Dendritic cell treated with granulocyte-macrophage colony-stimulating factor and Interleukin-4, amounts not matched to agents 40 ng/mL and 50 ng/mL, for 4 days (primary cell): ENCODE data around the gene C11orf71.

Experiments used
- H3K27ac Mint-ChIP-seq: one replicate; pipeline ENCODE4 v1.8.0; 2022; ENCODE audit warnings: mild to moderate bottlenecking, mixed read lengths
- H3K27me3 Mint-ChIP-seq: one replicate; pipeline ENCODE4 v1.8.0; 2022; ENCODE audit warnings: mild to moderate bottlenecking, mixed read lengths
- H3K36me3 Mint-ChIP-seq: one replicate; pipeline ENCODE4 v1.8.0; 2022; ENCODE audit warnings: low read depth, mixed read lengths
- H3K4me1 Mint-ChIP-seq: one replicate; pipeline ENCODE4 v1.8.0; 2022; ENCODE audit warnings: low read depth, mixed read lengths
- H3K4me3 Mint-ChIP-seq: one replicate; pipeline ENCODE4 v1.8.0; 2022; ENCODE audit warnings: mild to moderate bottlenecking, moderate library complexity, mixed read lengths
- H3K9me3 Mint-ChIP-seq: one replicate; pipeline ENCODE4 v1.8.0; 2022; ENCODE audit warnings: mixed read lengths
- intact Hi-C: fragments of 100-400 bp; cut with micrococcal nuclease; formaldehyde crosslinking; loops from one replicate; pipeline ENCODE4 v1.15.0; 2022

Gene C11orf71

GRCh38 chr11:114400216-114400914 lies at the start of gene C11orf71, which contains the start of gene RBM7:
C11orf71 (minus strand) TSS chr11:114400511; CDS start chr11:114400331, 180 bp downstream.
RBM7 (plus strand) TSS chr11:114400666; CDS start chr11:114400672, 6 bp downstream.
- intact Hi-C loops, result loop anchor here (2.0 to 10.0 kb wide), 3 partner anchors 526 to 1086 kb away; partner anchors contain the start of genes TTC12, USP28 and ZW10
- Mint-ChIP-seq H3K27me3 (no peaks in the 10 kb centered on the region), H3K27ac (peak within 1 kb of the TSS; percentile 99), H3K4me3 (peak within 1 kb of the TSS; percentile 93), H3K36me3 (peaks cover 46% of the 10 kb centered on the region), H3K4me1 (peaks cover 36% of the 10 kb centered on the region), H3K9me3 (no peaks in the 10 kb centered on the region)

GRCh38 chr11:114449845-114450244 lies 49.5 kb upstream of the C11orf71 start:
- H3K4me3 Mint-ChIP-seq, result no peak overlapping the region
- peaks cover 25% of the 10 kb centered on the region for H3K36me3 Mint-ChIP-seq
- no peaks in the 10 kb centered on the region for H3K9me3 Mint-ChIP-seq
- H3K27me3 Mint-ChIP-seq, result no peaks in the 10 kb centered on the region
- intact Hi-C loops, result no loop called here
- no peaks in the 10 kb centered on the region for H3K4me1 Mint-ChIP-seq
- H3K27ac Mint-ChIP-seq, result no peak overlapping the region

- no peak overlapping the region for H3K27ac Mint-ChIP-seq
- H3K36me3 Mint-ChIP-seq, result peaks cover 25% of the 10 kb centered on the region
- no peaks in the 10 kb centered on the region for H3K4me1 Mint-ChIP-seq
- no peak overlapping the region for H3K4me3 Mint-ChIP-seq
- no peaks in the 10 kb centered on the region for H3K27me3 Mint-ChIP-seq
- H3K9me3 Mint-ChIP-seq, result no peaks in the 10 kb centered on the region
- intact Hi-C loops, result no loop called here
Measured at GRCh38 chr11:114448749-114449482, 48.6 kb upstream of the C11orf71 start.

- peaks cover 25% of the 10 kb centered on the region for H3K36me3 Mint-ChIP-seq
- intact Hi-C loops, result no loop called here
- no peaks in the 10 kb centered on the region for H3K9me3 Mint-ChIP-seq
- no peaks in the 10 kb centered on the region for H3K27me3 Mint-ChIP-seq
- H3K27ac Mint-ChIP-seq, result no peak overlapping the region
- H3K4me3 Mint-ChIP-seq, result no peak overlapping the region
- H3K4me1 Mint-ChIP-seq, result no peaks in the 10 kb centered on the region
Measured at GRCh38 chr11:114447892-114448291, 47.6 kb upstream of the C11orf71 start.

- intact Hi-C loops, result no loop called here
- no peaks in the 10 kb centered on the region for H3K4me1 Mint-ChIP-seq
- H3K9me3 Mint-ChIP-seq, result no peaks in the 10 kb centered on the region
- H3K27ac Mint-ChIP-seq, result no peak overlapping the region
- peaks cover 25% of the 10 kb centered on the region for H3K36me3 Mint-ChIP-seq
- no peaks in the 10 kb centered on the region for H3K27me3 Mint-ChIP-seq
- H3K4me3 Mint-ChIP-seq, result no peak overlapping the region
Measured at GRCh38 chr11:114447444-114447843, 47.1 kb upstream of the C11orf71 start.

GRCh38 chr11:114442536-114442935 lies 42.2 kb upstream of the C11orf71 start:
- H3K27ac Mint-ChIP-seq, result no peak overlapping the region
- peaks cover 22% of the 10 kb centered on the region for H3K36me3 Mint-ChIP-seq
- intact Hi-C loops, result no loop called here
- no peaks in the 10 kb centered on the region for H3K9me3 Mint-ChIP-seq
- H3K27me3 Mint-ChIP-seq, result no peaks in the 10 kb centered on the region
- peaks cover 9% of the 10 kb centered on the region for H3K4me1 Mint-ChIP-seq
- H3K4me3 Mint-ChIP-seq, result no peak overlapping the region

GRCh38 chr11:114441921-114442320 lies 41.6 kb upstream of the C11orf71 start:
- no peaks in the 10 kb centered on the region for H3K27me3 Mint-ChIP-seq
- H3K27ac Mint-ChIP-seq, result no peak overlapping the region
- H3K4me3 Mint-ChIP-seq, result no peak overlapping the region
- no peaks in the 10 kb centered on the region for H3K9me3 Mint-ChIP-seq
- peaks cover 16% of the 10 kb centered on the region for H3K36me3 Mint-ChIP-seq
- H3K4me1 Mint-ChIP-seq, result peaks cover 9% of the 10 kb centered on the region
- intact Hi-C loops, result no loop called here

- no peak overlapping the region for H3K4me3 Mint-ChIP-seq
- peaks cover 9% of the 10 kb centered on the region for H3K36me3 Mint-ChIP-seq
- H3K9me3 Mint-ChIP-seq, result no peaks in the 10 kb centered on the region
- no peak overlapping the region for H3K27ac Mint-ChIP-seq
- no peaks in the 10 kb centered on the region for H3K27me3 Mint-ChIP-seq
- H3K4me1 Mint-ChIP-seq, result peaks cover 9% of the 10 kb centered on the region
- intact Hi-C loops, result no loop called here
Measured at GRCh38 chr11:114440971-114441763, 40.9 kb upstream of the C11orf71 start.

GRCh38 chr11:114440121-114440860 lies 40.0 kb upstream of the C11orf71 start:
- H3K27ac Mint-ChIP-seq, result peak overlapping the region; percentile 79
- intact Hi-C loops, result no loop called here
- H3K36me3 Mint-ChIP-seq, result peaks cover 9% of the 10 kb centered on the region
- peaks cover 9% of the 10 kb centered on the region for H3K4me1 Mint-ChIP-seq
- H3K27me3 Mint-ChIP-seq, result no peaks in the 10 kb centered on the region
- H3K4me3 Mint-ChIP-seq, result peak overlapping the region; percentile 97
- H3K9me3 Mint-ChIP-seq, result no peaks in the 10 kb centered on the region

GRCh38 chr11:114439229-114440120 lies 39.2 kb upstream of the C11orf71 start, which contains the start of gene REXO2:
REXO2 (plus strand) TSS chr11:114439467; CDS start chr11:114439529, 62 bp downstream.
- peaks cover 9% of the 10 kb centered on the region for H3K36me3 Mint-ChIP-seq
- no peaks in the 10 kb centered on the region for H3K9me3 Mint-ChIP-seq
- peak within 1 kb of the TSS; percentile 97 for H3K4me3 Mint-ChIP-seq
- H3K27ac Mint-ChIP-seq, result peak within 1 kb of the TSS; percentile 79
- H3K4me1 Mint-ChIP-seq, result peaks cover 15% of the 10 kb centered on the region
- H3K27me3 Mint-ChIP-seq, result no peaks in the 10 kb centered on the region
- intact Hi-C loops, result loop anchor here (1.0 to 5.0 kb wide), 2 partner anchors 38 to 97 kb away; no protein-coding TSS in a partner anchor

- intact Hi-C loops, result loop anchor here (5.0 kb wide), 1 partner anchor 96 kb away; no protein-coding TSS in a partner anchor
- Mint-ChIP-seq H3K4me3 (no peak overlapping the region), H3K27me3 (no peaks in the 10 kb centered on the region), H3K27ac (no peak overlapping the region), H3K4me1 (peaks cover 15% of the 10 kb centered on the region), H3K9me3 (no peaks in the 10 kb centered on the region), H3K36me3 (peaks cover 9% of the 10 kb centered on the region)
Measured at GRCh38 chr11:114438303-114438702, 38.0 kb upstream of the C11orf71 start.

- H3K27ac Mint-ChIP-seq, result no peak overlapping the region
- H3K4me3 Mint-ChIP-seq, result no peak overlapping the region
- no peaks in the 10 kb centered on the region for H3K36me3 Mint-ChIP-seq
- intact Hi-C loops, result no loop called here
- no peaks in the 10 kb centered on the region for H3K9me3 Mint-ChIP-seq
- H3K4me1 Mint-ChIP-seq, result peaks cover 6% of the 10 kb centered on the region
- H3K27me3 Mint-ChIP-seq, result no peaks in the 10 kb centered on the region
Measured at GRCh38 chr11:114433376-114433775, 33.1 kb upstream of the C11orf71 start.
